Transverse colon (tissue), 4 donors: ENCODE data around the gene EEFSEC. TPM values are rescaled to one million over a fixed set of nuclear protein-coding genes. Genes with fewer than 3 reads are reported as not detected.

Source experiments
- DNase-seq: peaks from one replicate; pipeline ENCODE4 v3.0.0-alpha.2; 2019
- H3K27ac ChIP-seq, 4 donors: fragments of 200-600 bp; sonication (generic); 2 replicates each; pipeline ENCODE4 v1.5.1; 2016 to 2018; ENCODE audit warnings: inconsistent platforms in 4 of 4
- H3K27me3 ChIP-seq: fragments of 200-600 bp; sonication (generic); 2 replicates; pipeline ENCODE4 v1.5.1; 2017; ENCODE audit warnings: inconsistent platforms
- H3K36me3 ChIP-seq, 4 donors: fragments of 200-600 bp; sonication (generic); 2 replicates each; pipeline ENCODE4 v1.5.1; 2017 to 2019; ENCODE audit warnings: inconsistent platforms in 4 of 4
- H3K4me1 ChIP-seq, 4 donors: fragments of 200-600 bp; sonication (generic); 2 replicates each; pipeline ENCODE4 v1.5.1; 2017 to 2020; ENCODE audit warnings: inconsistent platforms in 4 of 4
- H3K4me3 ChIP-seq, 4 donors: fragments of 200-600 bp; sonication (generic); 1 replicate in 1 of 4; 2 replicates in 3 of 4; pipeline versions ENCODE4 v1.5.1 to v1.6.1; 2017 to 2019; ENCODE audit warnings: inconsistent platforms in 4 of 4
- H3K9me3 ChIP-seq, 2 donors: fragments of 200-600 bp; sonication (generic); 2 replicates each; pipeline ENCODE4 v1.5.1; 2017 to 2019; ENCODE audit warnings: inconsistent platforms in 2 of 2
- CTCF ChIP-seq, 5 experiments: fragments of 200-600 bp in 3 of 5; fragments of 450-650 bp in 2 of 5; sonication (generic) in 3 of 5; IDR thresholded peaks; 1 replicate in 2 of 5; 2 replicates in 3 of 5; pipeline ENCODE4 v1.5.1; 2016 to 2017; ENCODE audit warnings: antibody characterized with exemption in 5 of 5, inconsistent platforms in 3 of 5, mild to moderate bottlenecking in 2 of 5, moderate library complexity in 1 of 5
- EP300 ChIP-seq: sonication (generic); formaldehyde crosslinking; IDR thresholded peaks from one replicate; pipeline ENCODE4 v1.6.1; 2017; ENCODE audit warnings: antibody characterized with exemption, low read depth
- POLR2A ChIP-seq: fragments of 450-650 bp; IDR thresholded peaks from one replicate; pipeline ENCODE4 v1.6.1; 2016; ENCODE audit warnings: antibody characterized with exemption, mild to moderate bottlenecking, moderate library complexity
- POLR2AphosphoS5 ChIP-seq, 3 donors: sonication (generic); formaldehyde crosslinking; IDR thresholded peaks; one replicate each; pipeline ENCODE4 v1.6.1; 2016; ENCODE audit warnings: antibody characterized with exemption in 3 of 3
- WGBS, 2 donors: methylation state at CpG; one replicate each; pipeline ENCODE4 v1.1.5; 2018; ENCODE audit warnings: low coverage in 1 of 2; 5-methylcytosine and 5-hydroxymethylcytosine counted together
- in situ Hi-C, 4 donors: fragments of 200-750 bp; cut with MboI; loops; one replicate each; pipeline versions ENCODE4 v1.15.0 to v1.15.1; 2017; ENCODE audit warnings: low sequenced_read_pairs in 3 of 4, low pct_ligation_motif_present in 1 of 4, low pct_unique_long_range_greater_than_20kb in 1 of 4
- intact Hi-C: fragments of 100-400 bp; cut with DNase I; formaldehyde crosslinking; loops from one replicate; pipeline ENCODE4 v1.15.1; 2023; ENCODE audit warnings: low total_unique reads
- total RNA-seq, 4 donors: library from RNA; depleted of rRNA; stranded (reverse); fragments of >200 nt; gene quantifications; one replicate each; pipeline ENCODE4 v1.1.0, GENCODE V29; 2016

The EEFSEC gene
- total RNA-seq, 4 donors from 2014 or later: 10.3 to 16.8 (median 14.2) TPM

- Histone ChIP-seq H3K27ac (no peak overlapping the region), H3K36me3 (no peaks in the 10 kb centered on the region), H3K4me1 (no peaks in the 10 kb centered on the region), H3K9me3 (no peaks in the 10 kb centered on the region), H3K27me3 (no peaks in the 10 kb centered on the region), H3K4me3 (no peak overlapping the region)
- TF ChIP-seq POLR2AphosphoS5 (IDR thresholded peaks at IDR 0.05) (no peak), CTCF (IDR thresholded peaks at IDR 0.05) (no peak), POLR2A (no peak)
- in situ Hi-C loops: no loop called here
- WGBS, 2 donors: 94 to 95% methylated on average over 8 to 14 of the region's 14 CpGs
- intact Hi-C loops: no loop called here
- no peak for DNase-seq
These were observed 183.3 kb downstream of the EEFSEC start for GRCh38 chr3:128336337-128337156.

GRCh38 chr3:128337305-128337704, 184.0 kb downstream of the EEFSEC start:
- Histone ChIP-seq H3K4me3 (no peak overlapping the region), H3K27ac (no peak overlapping the region), H3K27me3 (no peaks in the 10 kb centered on the region), H3K9me3 (no peaks in the 10 kb centered on the region), H3K36me3 (no peaks in the 10 kb centered on the region), H3K4me1 (no peaks in the 10 kb centered on the region)
- in situ Hi-C loops: no loop called here
- intact Hi-C loops: no loop called here
- no peak for DNase-seq
- WGBS, 2 donors: 91% methylated on average over 10 of the region's 10 CpGs; no CpG with 5 or more reads in 1 of the 2 donors
- TF ChIP-seq POLR2A: no peak
- no peak for TF ChIP-seq CTCF (IDR thresholded peaks at IDR 0.05)

GRCh38 chr3:128338536-128339330, 185.5 kb downstream of the EEFSEC start:
- 80 to 92% methylated on average over 3 to 12 of the region's 12 CpGs for WGBS, 2 donors

More at GRCh38 chr3:128338536-128339330, 185.5 kb downstream of the EEFSEC start:
- no peaks in the 10 kb centered on the region for H3K27me3 ChIP-seq
- H3K27ac ChIP-seq: no peak overlapping the region
- peaks cover 0 to 6% (median 0%) of the 10 kb centered on the region in 4 donors for H3K4me1 ChIP-seq
- no peak overlapping the region for H3K4me3 ChIP-seq
- intact Hi-C loops (no loop called here), in situ Hi-C loops (no loop called here)
- DNase-seq: no peak
- TF ChIP-seq POLR2A (no peak), POLR2AphosphoS5 (IDR thresholded peaks at IDR 0.05) (no peak), EP300 (no peak), CTCF (IDR thresholded peaks at IDR 0.05) (no peak)
- H3K36me3 ChIP-seq: no peaks in the 10 kb centered on the region
- no peaks in the 10 kb centered on the region for H3K9me3 ChIP-seq
